Peyer's patch (tissue), 4 donors: ENCODE results near the gene CCNDBP1.

Experiments used
- CTCF ChIP-seq, 6 experiments: fragments of 450-650 bp in 4 of 6; fragments of 200-600 bp in 2 of 6; sonication (generic) in 1 of 6; IDR thresholded peaks; one replicate each; pipeline ENCODE4 v1.5.1; 2017 to 2019; ENCODE audit warnings: antibody characterized with exemption in 6 of 6, mild to moderate bottlenecking in 3 of 6, moderate library complexity in 1 of 6
- POLR2A ChIP-seq, 2 donors: fragments of 450-650 bp; IDR thresholded peaks; one replicate each; pipeline ENCODE4 v1.5.1; 2017; ENCODE audit warnings: antibody characterized with exemption in 2 of 2, mild to moderate bottlenecking in 2 of 2, moderate library complexity in 2 of 2

- TF ChIP-seq CTCF (IDR thresholded peaks at IDR 0.05) (no peak), POLR2A (IDR thresholded peaks at IDR 0.05) (no peak)
Measured at GRCh38 chr15:43208052-43209002, 23.1 kb downstream of the CCNDBP1 start.
